Effector memory CD4-positive, alpha-beta T cell (primary cell): ENCODE data around the gene BTK.
A peak's percentile ranks its signal among the peaks of the same experiment; 100 is the strongest.

Experiments used
- DNase-seq, 3 donors: peaks; one replicate each; pipeline ENCODE4 v3.0.0-alpha.2; 2020
- H3K27ac ChIP-seq: 2 replicates; pipeline ENCODE4 v1.7.0; 2013; ENCODE audit warnings: mild to moderate bottlenecking, low read length, moderate library complexity; ENCODE audit not compliant: insufficient read depth, poor library complexity, severe bottlenecking
- H3K27me3 ChIP-seq: replicated peaks from 2 replicates; pipeline ENCODE4 v1.7.0; 2013; ENCODE audit warnings: mild to moderate bottlenecking, low read length; ENCODE audit not compliant: insufficient read depth, control insufficient read depth, poor library complexity, severe bottlenecking
- H3K36me3 ChIP-seq: 2 replicates; pipeline ENCODE4 v1.7.0; 2013; ENCODE audit warnings: mild to moderate bottlenecking, low read length, moderate library complexity; ENCODE audit not compliant: control insufficient read depth, insufficient read depth
- H3K4me1 ChIP-seq: 2 replicates; pipeline ENCODE4 v1.7.0; 2013; ENCODE audit warnings: low read length, mild to moderate bottlenecking; ENCODE audit not compliant: control insufficient read depth, insufficient read depth, poor library complexity, severe bottlenecking
- H3K4me3 ChIP-seq: 2 replicates; pipeline ENCODE4 v1.7.0; 2013; ENCODE audit warnings: low read length, low read depth, mild to moderate bottlenecking; ENCODE audit not compliant: insufficient read depth, poor library complexity, severe bottlenecking
- H3K9me3 ChIP-seq: 2 replicates; pipeline ENCODE4 v1.7.0; 2013; ENCODE audit warnings: mild to moderate bottlenecking, low read length, moderate library complexity; ENCODE audit not compliant: control insufficient read depth

BTK gene

DNA sequence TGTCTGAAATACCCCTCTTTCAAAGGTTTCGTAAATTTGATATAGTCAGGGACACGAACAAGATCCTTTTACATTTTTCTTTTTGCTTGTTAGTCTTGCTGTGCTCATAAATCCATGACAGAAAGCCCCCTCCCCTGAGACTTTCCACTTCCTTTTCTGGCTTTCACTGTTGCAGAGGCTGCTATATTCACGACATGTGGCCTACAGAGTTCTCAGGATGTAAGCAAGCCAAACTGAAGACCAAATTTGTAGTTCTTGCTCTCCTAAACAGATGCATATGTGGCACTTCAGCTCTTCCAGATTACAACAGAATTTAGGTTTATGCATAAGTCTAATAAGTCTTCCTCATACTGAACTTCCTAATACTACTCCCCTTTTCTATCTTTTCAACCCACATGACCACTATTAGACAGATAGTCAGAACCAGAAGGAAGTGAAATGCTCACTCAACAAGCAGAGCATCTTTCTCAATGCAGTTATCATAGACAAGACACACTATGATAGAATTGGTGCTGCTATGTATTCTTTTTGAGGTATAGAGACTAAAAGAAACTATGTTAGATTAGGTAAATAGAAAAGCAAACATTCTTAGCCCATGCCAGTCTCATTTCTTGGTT is 15.0 kb downstream of the BTK start:
- DNase-seq: no peak
- H3K36me3 ChIP-seq: no peaks in the 10 kb centered on the region
- no peaks in the 10 kb centered on the region for H3K27me3 ChIP-seq
- H3K4me1 ChIP-seq: no peaks in the 10 kb centered on the region
- H3K9me3 ChIP-seq: no peaks in the 10 kb centered on the region
- no peak overlapping the region for H3K4me3 ChIP-seq
- H3K27ac ChIP-seq: no peak overlapping the region

DNA sequence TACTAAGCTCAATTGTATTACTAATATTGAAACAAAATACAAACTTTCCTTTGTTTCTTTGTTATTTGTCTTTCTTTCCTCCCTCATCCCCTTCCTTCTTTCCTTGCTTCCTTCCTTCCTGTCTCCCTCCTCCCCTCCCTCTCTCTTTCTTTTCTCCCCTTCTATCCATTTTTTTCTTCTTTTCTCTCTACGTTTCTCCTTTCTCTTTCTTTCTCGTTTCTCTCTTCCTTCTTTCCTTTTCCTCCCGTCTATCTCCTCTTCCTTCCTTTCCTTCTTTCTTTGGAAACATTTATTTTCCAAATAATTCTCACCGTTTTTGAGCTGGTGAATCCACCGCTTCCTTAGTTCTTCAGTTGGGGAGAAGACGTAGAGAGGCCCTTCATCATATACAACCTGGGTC is 16.3 kb downstream of the BTK start:
- no peak for DNase-seq
- H3K27me3 ChIP-seq: no peaks in the 10 kb centered on the region
- no peaks in the 10 kb centered on the region for H3K4me1 ChIP-seq
- H3K36me3 ChIP-seq: no peaks in the 10 kb centered on the region
- no peak overlapping the region for H3K27ac ChIP-seq
- no peak overlapping the region for H3K4me3 ChIP-seq
- H3K9me3 ChIP-seq: no peaks in the 10 kb centered on the region

DNA sequence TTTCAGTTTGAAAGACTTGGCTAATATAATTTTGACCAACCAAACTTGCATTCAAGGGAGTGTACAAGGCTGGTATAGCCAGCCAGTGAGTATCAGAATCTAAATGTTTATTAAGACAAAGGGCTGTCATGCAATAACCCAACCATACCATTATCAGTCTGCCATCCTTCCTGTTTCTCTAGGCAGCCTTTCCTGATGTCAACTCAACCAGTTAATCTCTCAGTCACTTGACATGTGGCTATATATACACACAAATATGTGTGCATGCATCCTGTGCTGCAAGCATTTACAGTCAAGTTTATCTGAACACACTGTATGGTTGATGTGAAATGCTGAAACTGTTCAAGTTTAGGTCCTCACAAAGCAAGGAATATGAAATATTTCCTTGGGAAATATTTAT is 17.2 kb downstream of the BTK start:
- Histone ChIP-seq H3K4me3 (no peak overlapping the region), H3K27ac (no peak overlapping the region), H3K27me3 (no peaks in the 10 kb centered on the region), H3K4me1 (no peaks in the 10 kb centered on the region), H3K9me3 (no peaks in the 10 kb centered on the region), H3K36me3 (no peaks in the 10 kb centered on the region)
- no peak for DNase-seq

DNA sequence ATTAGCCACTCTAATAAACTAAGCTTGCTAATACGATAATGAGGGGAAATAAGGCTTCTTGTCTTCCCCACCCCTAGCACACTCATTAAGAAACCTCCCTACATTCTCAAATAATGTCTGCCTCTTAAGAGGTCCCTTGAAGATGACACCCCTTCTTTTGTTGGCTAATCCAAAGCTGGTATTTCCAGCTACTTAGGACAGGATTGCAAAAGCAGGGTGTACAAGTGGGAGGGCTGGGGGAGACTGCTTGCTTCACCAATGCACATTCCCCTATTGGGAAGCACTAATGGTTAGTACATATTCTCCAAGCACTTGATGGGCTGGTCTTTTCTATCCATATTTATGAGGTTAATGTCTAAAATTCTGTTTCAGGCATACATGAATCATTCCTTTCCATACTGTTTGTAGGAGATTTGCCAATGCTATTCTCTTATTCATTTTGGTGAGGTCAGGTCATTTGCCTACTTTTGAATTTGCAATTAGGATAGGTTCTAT is 20.6 kb downstream of the BTK start:
- no peaks in the 10 kb centered on the region for H3K27me3 ChIP-seq
- H3K36me3 ChIP-seq: no peaks in the 10 kb centered on the region
- no peak overlapping the region for H3K27ac ChIP-seq
- H3K4me3 ChIP-seq: no peak overlapping the region
- H3K4me1 ChIP-seq: no peaks in the 10 kb centered on the region
- DNase-seq: no peak
- no peaks in the 10 kb centered on the region for H3K9me3 ChIP-seq

DNA sequence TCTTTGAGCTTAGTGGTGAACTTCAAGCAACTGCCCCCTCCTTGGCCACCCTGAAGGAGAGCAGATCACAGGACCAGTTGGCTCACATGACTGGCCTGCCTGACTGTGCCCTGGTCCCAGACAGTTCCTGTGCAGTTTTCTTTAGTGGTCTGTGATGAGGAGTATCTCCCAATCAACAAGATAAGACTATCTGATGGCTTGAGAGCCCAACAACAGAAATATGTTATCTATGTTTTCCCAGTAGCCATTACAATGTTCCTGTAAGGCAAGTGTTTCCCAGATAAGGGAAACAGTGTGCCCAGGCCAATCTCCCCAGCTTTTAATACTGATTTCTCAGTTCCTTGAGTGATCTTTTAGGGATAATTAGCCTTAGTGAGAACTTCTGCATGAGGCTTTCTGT is 23.2 kb downstream of the BTK start:
- H3K36me3 ChIP-seq: no peaks in the 10 kb centered on the region
- no peak overlapping the region for H3K4me3 ChIP-seq
- H3K27ac ChIP-seq: no peak overlapping the region

DNA sequence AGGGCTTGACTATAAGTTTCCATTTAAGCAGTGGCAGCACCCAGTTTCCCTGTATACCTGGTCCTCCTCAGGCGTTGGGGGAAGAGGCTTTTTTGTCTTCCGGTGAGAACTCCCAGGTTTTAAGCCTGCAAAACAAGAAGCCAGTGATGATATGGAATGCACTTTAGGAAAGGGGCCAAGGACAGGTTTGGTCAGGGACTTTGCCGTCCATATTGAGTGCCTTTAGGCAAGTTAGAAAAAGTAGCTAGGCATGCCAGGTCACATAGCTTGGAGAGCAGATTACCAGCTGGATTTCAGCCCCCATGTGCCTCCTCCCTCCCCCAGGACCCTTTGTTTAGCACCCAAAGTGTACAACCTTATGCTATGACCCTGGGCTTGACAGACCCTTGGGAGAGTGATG is 23.9 kb downstream of the BTK start:
- no peak overlapping the region for H3K4me3 ChIP-seq
- no peaks in the 10 kb centered on the region for H3K4me1 ChIP-seq
- no peak for DNase-seq
- H3K27ac ChIP-seq: no peak overlapping the region
- no peaks in the 10 kb centered on the region for H3K36me3 ChIP-seq
- no peaks in the 10 kb centered on the region for H3K27me3 ChIP-seq
- H3K9me3 ChIP-seq: no peaks in the 10 kb centered on the region

More for the DNA sequence above, 23.2 kb downstream of the BTK start:
- H3K4me1 ChIP-seq: no peaks in the 10 kb centered on the region
- H3K9me3 ChIP-seq: no peaks in the 10 kb centered on the region
- no peak for DNase-seq
- H3K27me3 ChIP-seq: no peaks in the 10 kb centered on the region

DNA sequence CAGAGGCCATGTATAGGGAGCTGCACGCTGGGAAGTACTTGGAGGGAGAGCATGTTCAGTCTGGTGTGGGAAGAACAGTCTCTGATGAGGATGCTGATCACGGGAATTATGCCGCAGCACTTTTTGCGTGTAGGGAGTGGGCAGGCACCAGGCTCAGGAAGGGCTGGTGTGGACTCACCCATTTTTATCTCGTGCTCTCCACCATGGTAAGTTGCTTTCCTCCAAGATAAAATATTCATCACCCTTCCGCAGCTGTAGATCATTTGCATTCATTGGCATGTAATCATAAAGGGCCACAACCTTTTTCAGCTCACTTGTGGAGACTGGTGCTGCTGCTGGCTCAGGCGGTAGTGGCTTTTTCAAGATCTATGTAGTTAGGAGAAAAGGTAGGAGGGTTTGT is 25.6 kb downstream of the BTK start:
- Histone ChIP-seq H3K27me3 (no peaks in the 10 kb centered on the region), H3K4me3 (no peak overlapping the region), H3K27ac (no peak overlapping the region), H3K4me1 (no peaks in the 10 kb centered on the region), H3K36me3 (no peaks in the 10 kb centered on the region), H3K9me3 (no peaks in the 10 kb centered on the region)
- DNase-seq: no peak

DNA sequence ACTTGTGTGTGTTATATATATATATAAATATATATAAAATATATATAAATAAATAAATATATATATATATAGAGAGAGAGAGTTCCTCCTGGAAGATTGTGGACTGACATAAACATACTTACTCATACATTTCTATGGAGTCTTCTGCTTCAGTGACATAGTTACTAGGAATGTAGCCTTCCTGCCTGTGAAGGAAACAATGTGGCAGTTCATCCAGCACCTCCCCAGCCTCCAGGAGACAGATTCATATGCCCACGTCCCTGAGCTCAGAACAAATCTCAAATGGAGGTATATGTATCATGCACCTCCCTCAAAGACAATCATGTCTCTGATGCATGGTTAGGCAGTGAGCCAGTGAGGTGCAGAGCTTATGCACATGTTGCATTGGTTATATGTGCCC is 26.0 kb downstream of the BTK start:
- Histone ChIP-seq H3K4me3 (no peak overlapping the region), H3K36me3 (no peaks in the 10 kb centered on the region), H3K27me3 (no peaks in the 10 kb centered on the region), H3K4me1 (no peaks in the 10 kb centered on the region), H3K27ac (no peak overlapping the region), H3K9me3 (no peaks in the 10 kb centered on the region)
- DNase-seq: no peak

DNA sequence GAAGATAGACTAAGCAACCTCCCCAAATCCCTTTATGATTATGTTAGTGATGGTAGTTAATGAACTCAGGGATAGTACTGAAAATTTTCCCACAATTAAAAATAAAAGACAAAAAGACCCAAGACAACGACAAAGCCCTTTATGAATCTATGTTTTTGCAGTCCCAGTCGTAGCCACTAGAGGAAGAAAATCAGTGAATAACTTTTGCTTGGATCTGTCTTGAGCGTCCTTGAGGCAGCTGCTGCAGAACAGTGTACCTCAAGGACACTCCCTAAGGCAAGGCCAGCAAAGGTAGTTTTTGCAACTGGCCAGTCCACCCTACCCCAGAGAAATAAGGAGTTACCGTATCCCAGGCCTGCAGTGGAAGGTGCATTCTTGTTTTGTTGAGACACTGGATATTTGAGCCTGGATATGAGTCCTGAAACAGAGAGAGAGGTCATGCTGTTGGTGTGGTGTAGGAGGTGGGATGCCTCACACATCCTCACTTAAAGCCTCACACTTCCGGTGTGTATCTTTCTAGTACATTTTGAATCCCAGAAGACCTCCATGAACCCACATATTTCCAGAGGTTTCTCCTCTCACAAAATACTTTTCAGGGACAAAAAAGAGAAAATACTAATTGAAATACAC is 28.7 kb downstream of the BTK start:
- no peaks in the 10 kb centered on the region for H3K9me3 ChIP-seq
- H3K27ac ChIP-seq: no peak overlapping the region
- H3K27me3 ChIP-seq: no peaks in the 10 kb centered on the region
- DNase-seq: no peak
- H3K4me1 ChIP-seq: no peaks in the 10 kb centered on the region
- H3K36me3 ChIP-seq: no peaks in the 10 kb centered on the region
- H3K4me3 ChIP-seq: no peak overlapping the region

DNA sequence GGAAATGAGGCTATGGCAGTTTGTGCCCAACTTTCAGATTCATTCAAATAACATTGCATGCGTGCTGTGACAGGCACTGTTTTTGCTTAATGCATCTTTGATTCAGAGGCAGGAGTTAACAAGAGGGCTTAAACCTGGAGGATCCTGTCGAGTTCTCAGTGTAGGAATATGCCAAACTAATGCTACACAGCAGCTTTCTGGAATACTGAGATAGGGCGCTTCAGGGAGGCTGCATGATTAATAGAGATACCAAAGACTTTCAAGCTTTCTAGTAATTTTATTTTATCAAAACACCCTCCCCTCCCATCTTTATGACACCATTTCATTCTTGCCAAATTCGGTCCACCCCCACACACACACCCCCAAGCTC is 36.8 kb downstream of the BTK start:
- H3K36me3 ChIP-seq: no peaks in the 10 kb centered on the region
- no peaks in the 10 kb centered on the region for H3K27me3 ChIP-seq
- peak overlapping the region; percentile 83 for H3K27ac ChIP-seq
- no peak for DNase-seq
- peak overlapping the region; percentile 81 for H3K4me3 ChIP-seq
- H3K9me3 ChIP-seq: no peaks in the 10 kb centered on the region
- H3K4me1 ChIP-seq: no peaks in the 10 kb centered on the region
